Caco-2 (cell line): ENCODE data around the gene PRPSAP1. TPM values are rescaled to one million over a fixed set of nuclear protein-coding genes. Genes with fewer than 3 reads are reported as not detected.

Source experiments
- BruUV-seq: library from RNA; stranded (reverse); fragments of 400-500 nt; replicated peaks from 2 replicates; lab custom pipeline; 2021; lab: Mats Ljungman, UMichigan
- CTCF ChIA-PET: fragments of 300-600 bp; sonication (Branson Sonifier 250); formaldehyde crosslinking; loops from one replicate; lab custom pipeline; 2022; ENCODE audit warnings: antibody characterized with exemption; lab: Charles Lee
- POLR2A ChIA-PET: fragments of 300-600 bp; sonication (Branson Sonifier 250); formaldehyde crosslinking; loops from one replicate; lab custom pipeline; 2022; ENCODE audit warnings: antibody characterized with exemption; lab: Charles Lee
- DNase-seq, 2 experiments: peaks; one replicate each; pipeline versions ENCODE4 v3.0.0 to v3.0.0-alpha.2; 2020 to 2022
- H3K27me3 ChIP-seq: replicated peaks from 2 replicates; pipeline ENCODE4 v1.6.0; 2011; ENCODE audit warnings: low read length; ENCODE audit not compliant: control insufficient read depth, insufficient read depth
- H3K36me3 ChIP-seq: 2 replicates; pipeline ENCODE4 v1.5.1; 2011; ENCODE audit warnings: low read length; ENCODE audit not compliant: control insufficient read depth, insufficient read depth
- H3K4me1 ChIP-seq: fragments of 250-450 bp; sonication (Bioruptor Pico); 2 replicates; pipeline ENCODE4 v1.5.1; 2020; ENCODE audit warnings: mild to moderate bottlenecking
- H3K4me3 ChIP-seq: 2 replicates; pipeline ENCODE4 v1.5.1; 2011; ENCODE audit warnings: low read depth, mild to moderate bottlenecking, control low read depth, low read length
- H3K9me3 ChIP-seq: fragments of 250-450 bp; sonication (Bioruptor Pico); 2 replicates; pipeline ENCODE4 v1.5.1; 2020; ENCODE audit warnings: mild to moderate bottlenecking, moderate library complexity
- H3K27ac Mint-ChIP-seq: one replicate; pipeline ENCODE4 v1.8.0; 2022; ENCODE audit warnings: mixed read lengths; ENCODE audit not compliant: unreplicated experiment
- H3K27me3 Mint-ChIP-seq: one replicate; pipeline ENCODE4 v1.8.0; 2022; ENCODE audit warnings: mixed read lengths; ENCODE audit not compliant: insufficient read depth, unreplicated experiment
- H3K36me3 Mint-ChIP-seq: one replicate; pipeline ENCODE4 v1.8.0; 2022; ENCODE audit warnings: mild to moderate bottlenecking, mixed read lengths; ENCODE audit not compliant: insufficient read depth, unreplicated experiment
- H3K4me1 Mint-ChIP-seq: one replicate; pipeline ENCODE4 v1.8.0; 2022; ENCODE audit warnings: low read depth, mixed read lengths; ENCODE audit not compliant: unreplicated experiment
- H3K4me3 Mint-ChIP-seq: one replicate; pipeline ENCODE4 v1.8.0; 2022; ENCODE audit warnings: mild to moderate bottlenecking, moderate library complexity, mixed read lengths; ENCODE audit not compliant: unreplicated experiment
- H3K9me3 Mint-ChIP-seq: one replicate; pipeline ENCODE4 v1.8.0; 2022; ENCODE audit warnings: mixed read lengths; ENCODE audit not compliant: unreplicated experiment
- CTCF ChIP-seq, 2 experiments: fragments of 200-600 bp in 1 of 2; IDR thresholded peaks; 1 replicate in 1 of 2; 2 replicates in 1 of 2; pipeline versions ENCODE4 v1.5.1 to v1.8.0; 2011 to 2022; ENCODE audit warnings: antibody characterized with exemption in 1 of 2, control low read depth in 1 of 2, inconsistent platforms in 1 of 2, low read depth in 1 of 2, low read length in 1 of 2, mild to moderate bottlenecking in 1 of 2, moderate library complexity in 1 of 2; ENCODE audit not compliant: insufficient read depth in 1 of 2, severe bottlenecking in 1 of 2, unreplicated experiment in 1 of 2
- intact Hi-C: fragments of 100-400 bp; cut with micrococcal nuclease; formaldehyde crosslinking; loops from one replicate; pipeline ENCODE4 v1.10.0; 2022; ENCODE audit not compliant: unreplicated experiment
- total RNA-seq: library from RNA; stranded (reverse); gene quantifications from 2 replicates; pipeline ENCODE4 v1.2.3, GENCODE V29; 2022

PRPSAP1 gene
- total RNA-seq, 1 experiment from 2014 or later = 87.6 TPM

- BruUV-seq = no TSS peak
- H3K4me3 ChIP-seq = no peak overlapping the region
- ChIA-PET POLR2A (no interaction called here), CTCF (interaction anchor here (0.8 to 1.6 kb wide), 2 partner anchors 16 to 29 kb away, joined by 4 to 5 read pairs; partner anchors contain the start of gene PRPSAP1)
- H3K27me3 ChIP-seq = no peaks in the 10 kb centered on the region
- H3K4me1 Mint-ChIP-seq = peaks cover 7% of the 10 kb centered on the region
- H3K9me3 Mint-ChIP-seq = no peaks in the 10 kb centered on the region
- no peaks in the 10 kb centered on the region for H3K36me3 ChIP-seq
- no peaks in the 10 kb centered on the region for H3K9me3 ChIP-seq
- H3K4me3 Mint-ChIP-seq = no peak overlapping the region
- TF ChIP-seq CTCF (IDR thresholded peaks at IDR 0.05; ENCODE audit: insufficient read depth in 1 of 2, low read depth in 1 of 2, low read length in 1 of 2, severe bottlenecking in 1 of 2, unreplicated experiment in 1 of 2) = no peak
- no peak for DNase-seq
- intact Hi-C loops = no loop called here
- H3K27me3 Mint-ChIP-seq = no peaks in the 10 kb centered on the region
- peaks cover 5% of the 10 kb centered on the region for H3K4me1 ChIP-seq
- H3K27ac Mint-ChIP-seq = no peak overlapping the region
- peaks cover 10% of the 10 kb centered on the region for H3K36me3 Mint-ChIP-seq
Observed at GRCh38 chr17:76369379-76369778, 15.7 kb upstream of the PRPSAP1 start.

GRCh38 chr17:76368545-76368944 is 14.8 kb upstream of the PRPSAP1 start:
- peaks cover 10% of the 10 kb centered on the region for H3K36me3 Mint-ChIP-seq
- intact Hi-C loops = no loop called here
- Histone ChIP-seq H3K27me3 (no peaks in the 10 kb centered on the region), H3K9me3 (no peaks in the 10 kb centered on the region), H3K4me3 (no peak overlapping the region), H3K4me1 (peaks cover 5% of the 10 kb centered on the region), H3K36me3 (no peaks in the 10 kb centered on the region)
- H3K27ac Mint-ChIP-seq = no peak overlapping the region
- CTCF ChIA-PET = no interaction called here
- no peak for DNase-seq
- no TSS peak for BruUV-seq
- no peaks in the 10 kb centered on the region for H3K27me3 Mint-ChIP-seq
- TF ChIP-seq CTCF (IDR thresholded peaks at IDR 0.05; ENCODE audit: insufficient read depth in 1 of 2, low read depth in 1 of 2, low read length in 1 of 2, severe bottlenecking in 1 of 2, unreplicated experiment in 1 of 2) = no peak
- peaks cover 7% of the 10 kb centered on the region for H3K4me1 Mint-ChIP-seq
- H3K9me3 Mint-ChIP-seq = no peaks in the 10 kb centered on the region
- POLR2A ChIA-PET = no interaction called here
- H3K4me3 Mint-ChIP-seq = no peak overlapping the region

GRCh38 chr17:76367642-76368041 is 13.9 kb upstream of the PRPSAP1 start:
- no peak for TF ChIP-seq CTCF (IDR thresholded peaks at IDR 0.05; ENCODE audit: insufficient read depth in 1 of 2, low read depth in 1 of 2, low read length in 1 of 2, severe bottlenecking in 1 of 2, unreplicated experiment in 1 of 2)
- intact Hi-C loops = no loop called here

More at GRCh38 chr17:76367642-76368041, 13.9 kb upstream of the PRPSAP1 start:
- CTCF ChIA-PET = no interaction called here
- Histone ChIP-seq H3K9me3 (no peaks in the 10 kb centered on the region), H3K4me3 (no peak overlapping the region), H3K36me3 (no peaks in the 10 kb centered on the region), H3K27me3 (no peaks in the 10 kb centered on the region), H3K4me1 (peaks cover 5% of the 10 kb centered on the region)
- no TSS peak for BruUV-seq
- DNase-seq = peak in 1 of 2 experiments; percentile 47
- no peaks in the 10 kb centered on the region for H3K27me3 Mint-ChIP-seq
- no peak overlapping the region for H3K27ac Mint-ChIP-seq
- H3K9me3 Mint-ChIP-seq = no peaks in the 10 kb centered on the region
- POLR2A ChIA-PET = no interaction called here
- H3K36me3 Mint-ChIP-seq = peaks cover 10% of the 10 kb centered on the region
- H3K4me3 Mint-ChIP-seq = no peak overlapping the region
- peaks cover 7% of the 10 kb centered on the region for H3K4me1 Mint-ChIP-seq
